ENCODE data around the gene THYN1. TPM values are rescaled to one million over a fixed set of nuclear protein-coding genes. Genes with fewer than 3 reads are reported as not detected.
A peak's percentile ranks its signal among the peaks of the same experiment; 100 is the strongest.

THYN1 gene
- total RNA-seq, 1 experiment from 2014 or later, result 56.6 TPM

- no peak overlapping the region for H3K9ac ChIP-seq (ENCODE audit: low read length)
- H3K4me1 ChIP-seq (ENCODE audit: insufficient read depth, low read length), result peaks cover 16% of the 10 kb centered on the region
- no TSS peak for BruUV-seq (replicated peaks)
- ChIA-PET POLR2A (ENCODE audit: unreplicated experiment) (no interaction called here), CTCF (no interaction called here)
- peaks cover 5% of the 10 kb centered on the region; the same call in 1 of the 2 replicates for H4K20me1 ChIP-seq (ENCODE audit: low read length)
- no peak overlapping the region for H3K4me2 ChIP-seq (ENCODE audit: low read length)
- no peak overlapping the region for H3K27ac ChIP-seq (ENCODE audit: low read length)
- H3K36me3 ChIP-seq (ENCODE audit: low read depth, low read length), result no peaks in the 10 kb centered on the region
- H3K79me2 ChIP-seq (ENCODE audit: low read length), result peaks cover 81% of the 10 kb centered on the region
- DNase-seq, result no peak
- H3K9me3 ChIP-seq (ENCODE audit: low read length), result no peaks in the 10 kb centered on the region
- TF ChIP-seq CTCF (conservative IDR thresholded peaks at IDR 0.05; ENCODE audit: low read depth, low read length) (no peak), EZH2phosphoT487 (IDR thresholded peaks at IDR 0.05; ENCODE audit: borderline replicate concordance, low read length) (no peak), EZH2 (IDR thresholded peaks at IDR 0.05; ENCODE audit: low read length, unreplicated experiment) (no peak)
- intact Hi-C loops (cut with micrococcal nuclease), result no loop called here
- no peak overlapping the region for H2AFZ ChIP-seq (ENCODE audit: low read length)
- H3K27me3 ChIP-seq (ENCODE audit: low read length), result no peaks in the 10 kb centered on the region
- H3K9me2 ChIP-seq (replicated peaks; ENCODE audit: low read length), result no peaks in the 10 kb centered on the region
- no peaks in the 10 kb centered on the region for H3F3A ChIP-seq (ENCODE audit: low read length, unreplicated experiment)
- H3K4me3 ChIP-seq (ENCODE audit: low read length), result no peak overlapping the region
- ATAC-seq, result no peak
Measured at GRCh38 chr11:134228625-134229024, 24.5 kb downstream of the THYN1 start.

- H3K4me2 ChIP-seq (ENCODE audit: low read length), result peak overlapping the region; percentile 97
- H2AFZ ChIP-seq (ENCODE audit: low read length), result no peak overlapping the region
- H3K9me2 ChIP-seq (replicated peaks; ENCODE audit: low read length), result no peaks in the 10 kb centered on the region
- TF ChIP-seq EZH2 (IDR thresholded peaks at IDR 0.05; ENCODE audit: low read length, unreplicated experiment) (no peak), EZH2phosphoT487 (IDR thresholded peaks at IDR 0.05; ENCODE audit: borderline replicate concordance, low read length) (no peak), CTCF (conservative IDR thresholded peaks at IDR 0.05; ENCODE audit: low read depth, low read length) (no peak)
- intact Hi-C loops (cut with micrococcal nuclease), result no loop called here
- DNase-seq, result no peak
- peaks cover 30% of the 10 kb centered on the region for H3K4me1 ChIP-seq (ENCODE audit: insufficient read depth, low read length)
- ChIA-PET CTCF (no interaction called here), POLR2A (ENCODE audit: unreplicated experiment) (no interaction called here)
- H4K20me1 ChIP-seq (ENCODE audit: low read length), result peaks cover 10% of the 10 kb centered on the region
- H3K36me3 ChIP-seq (ENCODE audit: low read depth, low read length), result no peaks in the 10 kb centered on the region
- BruUV-seq (replicated peaks), result no TSS peak
- peak overlapping the region; percentile 92 for H3K4me3 ChIP-seq (ENCODE audit: low read length)
- H3K9me3 ChIP-seq (ENCODE audit: low read length), result no peaks in the 10 kb centered on the region
- H3K27ac ChIP-seq (ENCODE audit: low read length), result no peak overlapping the region
- H3K27me3 ChIP-seq (ENCODE audit: low read length), result no peaks in the 10 kb centered on the region
- peaks cover 86% of the 10 kb centered on the region for H3K79me2 ChIP-seq (ENCODE audit: low read length)
- ATAC-seq, result no peak
- H3K9ac ChIP-seq (ENCODE audit: low read length), result no peak overlapping the region
- no peaks in the 10 kb centered on the region for H3F3A ChIP-seq (ENCODE audit: low read length, unreplicated experiment)
Measured at GRCh38 chr11:134226806-134227325, 26.3 kb downstream of the THYN1 start.

Measured in PC-3 (cell line).